Neural cell (in vitro differentiated cells): ENCODE results near the gene ADIPOR2. TPM values are rescaled to one million over a fixed set of nuclear protein-coding genes. Genes with fewer than 3 reads are reported as not detected.

Experiments
- H2AFZ ChIP-seq: fragments of 200-600, 300-800 bp; sonication (generic), shearing (Covaris generic); 2 replicates; pipeline ENCODE4 v1.6.0; 2014; ENCODE audit warnings: low read depth, mild to moderate bottlenecking, antibody characterized with exemption, low read length, moderate library complexity
- H3F3A ChIP-seq: fragments of 200-600 bp; shearing (Covaris generic); 2 replicates; pipeline ENCODE4 v1.6.1; 2016; ENCODE audit warnings: mild to moderate bottlenecking, moderate library complexity, mixed read lengths, antibody characterized with exemption, low read length; ENCODE audit not compliant: insufficient read depth, poor library complexity, severe bottlenecking
- H3K27ac ChIP-seq: fragments of 200-600, 300-800 bp; sonication (generic), shearing (Covaris generic); 2 replicates; pipeline ENCODE4 v1.5.1; 2014; ENCODE audit warnings: mild to moderate bottlenecking, low read length, moderate library complexity
- H3K27me3 ChIP-seq: fragments of 300-800, 200-600 bp; sonication (generic), shearing (Covaris generic); 2 replicates; pipeline ENCODE4 v1.6.0; 2014; ENCODE audit warnings: mild to moderate bottlenecking, low read depth, low read length, moderate library complexity; ENCODE audit not compliant: insufficient read depth
- H3K36me3 ChIP-seq: fragments of 300-800, 200-600 bp; sonication (generic), shearing (Covaris generic); 2 replicates; pipeline ENCODE4 v1.5.1; 2014; ENCODE audit warnings: mild to moderate bottlenecking, antibody characterized with exemption, low read length, moderate library complexity; ENCODE audit not compliant: insufficient read depth
- H3K4me2 ChIP-seq: fragments of 300-800, 200-600 bp; sonication (generic), shearing (Covaris generic); 2 replicates; pipeline ENCODE4 v1.6.0; 2014; ENCODE audit warnings: mild to moderate bottlenecking, low read length
- H3K4me3 ChIP-seq: fragments of 300-800, 200-600 bp; sonication (generic), shearing (Covaris generic); 2 replicates; pipeline ENCODE4 v1.5.1; 2014; ENCODE audit warnings: mild to moderate bottlenecking, low read length, moderate library complexity
- H3K79me2 ChIP-seq: fragments of 200-600 bp; shearing (Covaris generic); replicated peaks from 2 replicates; pipeline ENCODE4 v1.6.0; 2014; ENCODE audit warnings: mild to moderate bottlenecking, low read length, moderate library complexity; ENCODE audit not compliant: insufficient read depth
- H3K9ac ChIP-seq: fragments of 300-800, 200-600 bp; sonication (generic), shearing (Covaris generic); 2 replicates; pipeline ENCODE4 v1.6.1; 2016; ENCODE audit warnings: mild to moderate bottlenecking, low read length, mixed read lengths
- H3K9me2 ChIP-seq: fragments of 200-600 bp; shearing (Covaris generic); 2 replicates; pipeline ENCODE4 v1.6.1; 2016; ENCODE audit warnings: mild to moderate bottlenecking, low read length, mixed read lengths; ENCODE audit not compliant: insufficient read depth
- H3K9me3 ChIP-seq: fragments of 200-600, 300-800 bp; sonication (generic), shearing (Covaris generic); 2 replicates; pipeline ENCODE4 v1.6.1; 2016; ENCODE audit warnings: mild to moderate bottlenecking, mixed run types, low read length, moderate library complexity, mixed read lengths
- H4K20me1 ChIP-seq: fragments of 200-600 bp; shearing (Covaris generic); 2 replicates; pipeline ENCODE4 v1.6.1; 2016; ENCODE audit warnings: mild to moderate bottlenecking, mixed run types; ENCODE audit not compliant: insufficient read depth
- CTCF ChIP-seq: fragments of 450-650 bp; IDR thresholded peaks from 2 replicates; pipeline ENCODE4 v1.5.1; 2014; ENCODE audit warnings: antibody characterized with exemption, mild to moderate bottlenecking, moderate library complexity; ENCODE audit not compliant: poor library complexity, severe bottlenecking
- EP300 ChIP-seq: fragments of 450-650 bp; conservative IDR thresholded peaks from 2 replicates; pipeline ENCODE4 v1.6.1; 2014; ENCODE audit warnings: antibody characterized with exemption, mild to moderate bottlenecking, moderate library complexity; ENCODE audit not compliant: poor library complexity, severe bottlenecking
- EZH2 ChIP-seq: fragments of 200-600, 300-800 bp; shearing (Covaris generic), sonication (generic); IDR thresholded peaks from 2 replicates; pipeline ENCODE4 v1.6.1; 2014; ENCODE audit warnings: antibody characterized with exemption, low read length, borderline replicate concordance, mild to moderate bottlenecking; ENCODE audit not compliant: insufficient read depth, poor library complexity, severe bottlenecking
- MXI1 ChIP-seq: fragments of 450-650 bp; conservative IDR thresholded peaks from 2 replicates; pipeline ENCODE4 v1.6.1; 2014; ENCODE audit warnings: antibody characterized with exemption, mild to moderate bottlenecking; ENCODE audit not compliant: poor library complexity, severe bottlenecking
- POLR2AphosphoS5 ChIP-seq: IDR thresholded peaks from 2 replicates; pipeline ENCODE4 v1.6.1; 2012
- RAD21 ChIP-seq: fragments of 450-650 bp; conservative IDR thresholded peaks from 2 replicates; pipeline ENCODE4 v1.6.1; 2014; ENCODE audit warnings: antibody characterized with exemption, mild to moderate bottlenecking, moderate library complexity
- REST ChIP-seq: IDR thresholded peaks from 2 replicates; pipeline ENCODE4 v1.6.1; 2012; ENCODE audit warnings: borderline replicate concordance
- SMC3 ChIP-seq: fragments of 450-650 bp; conservative IDR thresholded peaks from 2 replicates; pipeline ENCODE4 v1.6.1; 2014; ENCODE audit warnings: antibody characterized with exemption, mild to moderate bottlenecking, moderate library complexity; ENCODE audit not compliant: poor library complexity
- TAF1 ChIP-seq: IDR thresholded peaks from 2 replicates; pipeline ENCODE4 v1.6.1; 2012; ENCODE audit warnings: low read depth
- polyA plus RNA-seq: library from polyadenylated mRNA; depleted of rRNA; stranded (reverse); fragments of >200 nt; gene quantifications from 2 replicates; pipeline ENCODE4 v1.2.3, GENCODE V29; 2014

ADIPOR2 gene
- polyA plus RNA-seq, 1 donor from 2014 or later = 18.5 TPM

DNA sequence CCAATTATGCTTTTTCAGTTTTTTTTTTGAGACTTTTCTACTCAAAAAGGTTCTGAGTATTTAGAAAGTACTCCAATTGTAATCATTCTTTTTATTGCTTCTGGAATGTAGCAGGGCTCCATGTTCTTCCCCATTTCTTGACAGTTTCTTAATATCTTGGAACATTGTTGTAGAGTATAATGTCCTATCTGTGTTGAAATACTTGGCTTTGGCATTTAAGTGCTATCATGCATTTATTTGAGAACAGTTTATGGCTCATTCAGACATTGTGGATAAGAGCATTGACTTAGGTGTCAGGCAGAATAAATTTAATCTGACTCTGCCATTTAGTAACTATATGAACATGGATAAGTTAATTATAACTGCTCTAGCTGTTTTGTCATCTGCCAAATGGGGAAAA, 28.3 kb downstream of the ADIPOR2 start:
- Histone ChIP-seq H3K9me2 (no peaks in the 10 kb centered on the region), H3K4me3 (no peak overlapping the region), H3K4me2 (no peak overlapping the region), H3K27ac (no peak overlapping the region), H3K79me2 (peaks cover 23% of the 10 kb centered on the region), H3F3A (no peaks in the 10 kb centered on the region), H3K9ac (no peak overlapping the region), H3K36me3 (no peaks in the 10 kb centered on the region), H3K27me3 (no peaks in the 10 kb centered on the region), H4K20me1 (no peaks in the 10 kb centered on the region), H2AFZ (no peak overlapping the region), H3K9me3 (no peaks in the 10 kb centered on the region)
- TF ChIP-seq REST (no peak), TAF1 (no peak), MXI1 (no peak), CTCF (no peak), RAD21 (no peak), POLR2AphosphoS5 (no peak), EZH2 (no peak), SMC3 (no peak), EP300 (no peak)

GRCh38 chr12:1720494-1720893, 29.6 kb downstream of the ADIPOR2 start:
- H2AFZ ChIP-seq = no peak overlapping the region
- no peaks in the 10 kb centered on the region for H3K9me2 ChIP-seq
- no peak overlapping the region for H3K4me3 ChIP-seq
- no peak overlapping the region for H3K4me2 ChIP-seq
- H3K9me3 ChIP-seq = no peaks in the 10 kb centered on the region
- H3K27me3 ChIP-seq = no peaks in the 10 kb centered on the region
- H3K79me2 ChIP-seq = peaks cover 23% of the 10 kb centered on the region
- no peaks in the 10 kb centered on the region for H3F3A ChIP-seq
- TF ChIP-seq EP300 (no peak), POLR2AphosphoS5 (no peak), EZH2 (no peak), CTCF (no peak), REST (no peak), MXI1 (no peak), TAF1 (no peak), SMC3 (no peak), RAD21 (no peak)
- no peaks in the 10 kb centered on the region for H3K36me3 ChIP-seq
- no peak overlapping the region for H3K9ac ChIP-seq
- H4K20me1 ChIP-seq = no peaks in the 10 kb centered on the region
- no peak overlapping the region for H3K27ac ChIP-seq
